ENCODE data around the gene FSTL5. TPM values are rescaled to one million over a fixed set of nuclear protein-coding genes. Genes with fewer than 3 reads are reported as not detected.

Gene FSTL5
- total RNA-seq, 1 experiment from 2014 or later, result not detected

DNA sequence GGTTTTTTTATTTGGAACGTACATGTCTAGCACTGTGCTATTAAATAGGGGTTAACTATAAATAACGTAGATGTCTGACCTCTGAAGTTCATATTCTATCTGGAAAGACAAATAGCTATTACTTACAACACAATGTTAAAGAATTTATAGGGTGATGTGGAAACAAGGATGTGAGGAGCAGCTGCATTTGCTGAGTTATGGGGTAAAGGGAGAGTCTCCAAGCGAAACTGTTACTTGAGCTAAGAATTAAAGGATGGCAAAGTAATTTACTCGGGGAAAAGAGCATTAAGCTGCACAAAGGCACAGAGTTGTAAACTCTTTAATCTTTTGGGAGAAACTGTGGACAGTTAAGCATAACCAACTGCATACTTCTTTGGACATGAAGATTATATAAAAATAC, 117.7 kb downstream of the FSTL5 start:
- TF ChIP-seq, protein P1, sequence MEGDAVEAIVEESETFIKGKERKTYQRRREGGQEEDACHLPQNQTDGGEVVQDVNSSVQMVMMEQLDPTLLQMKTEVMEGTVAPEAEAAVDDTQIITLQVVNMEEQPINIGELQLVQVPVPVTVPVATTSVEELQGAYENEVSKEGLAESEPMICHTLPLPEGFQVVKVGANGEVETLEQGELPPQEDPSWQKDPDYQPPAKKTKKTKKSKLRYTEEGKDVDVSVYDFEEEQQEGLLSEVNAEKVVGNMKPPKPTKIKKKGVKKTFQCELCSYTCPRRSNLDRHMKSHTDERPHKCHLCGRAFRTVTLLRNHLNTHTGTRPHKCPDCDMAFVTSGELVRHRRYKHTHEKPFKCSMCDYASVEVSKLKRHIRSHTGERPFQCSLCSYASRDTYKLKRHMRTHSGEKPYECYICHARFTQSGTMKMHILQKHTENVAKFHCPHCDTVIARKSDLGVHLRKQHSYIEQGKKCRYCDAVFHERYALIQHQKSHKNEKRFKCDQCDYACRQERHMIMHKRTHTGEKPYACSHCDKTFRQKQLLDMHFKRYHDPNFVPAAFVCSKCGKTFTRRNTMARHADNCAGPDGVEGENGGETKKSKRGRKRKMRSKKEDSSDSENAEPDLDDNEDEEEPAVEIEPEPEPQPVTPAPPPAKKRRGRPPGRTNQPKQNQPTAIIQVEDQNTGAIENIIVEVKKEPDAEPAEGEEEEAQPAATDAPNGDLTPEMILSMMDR (IDR thresholded peaks at IDR 0.05; ENCODE audit: unreplicated experiment), result no peak
- no peak for DNase-seq (ENCODE audit: unreplicated experiment)
- CTCF ChIA-PET, result no interaction called here
- Mint-ChIP-seq H3K27ac (ENCODE audit: low read depth, unreplicated experiment) (no peak overlapping the region), H3K36me3 (ENCODE audit: insufficient read depth, unreplicated experiment) (no peaks in the 10 kb centered on the region), H3K4me3 (ENCODE audit: unreplicated experiment) (no peak overlapping the region), H3K4me1 (ENCODE audit: insufficient read depth, unreplicated experiment) (no peaks in the 10 kb centered on the region), H3K9me3 (ENCODE audit: unreplicated experiment) (no peaks in the 10 kb centered on the region), H3K27me3 (ENCODE audit: insufficient read depth, unreplicated experiment) (no peaks in the 10 kb centered on the region)
- POLR2A ChIA-PET, result no interaction called here
- intact Hi-C loops (cut with micrococcal nuclease), result no loop called here
- BruUV-seq (replicated peaks), result no TSS peak

DNA sequence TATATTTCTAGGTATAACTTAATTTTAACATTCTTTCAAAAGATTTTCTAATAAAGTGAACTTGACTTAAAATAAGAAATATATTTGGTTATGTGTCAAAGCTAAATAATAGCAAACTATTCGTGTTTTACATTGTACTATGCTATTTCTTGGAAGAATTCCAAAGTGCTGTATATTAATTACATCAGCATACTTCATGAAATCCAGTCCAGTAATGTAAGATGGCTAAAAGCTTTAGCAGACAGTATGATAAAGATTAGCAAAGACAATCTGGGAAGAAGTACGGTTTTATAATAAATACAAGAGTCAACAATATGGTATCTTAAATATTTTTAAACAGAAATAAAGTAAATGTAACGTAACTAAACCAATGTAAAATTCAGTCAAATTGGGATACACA, 125.7 kb downstream of the FSTL5 start:
- Mint-ChIP-seq H3K27me3 (ENCODE audit: insufficient read depth, unreplicated experiment) (no peaks in the 10 kb centered on the region), H3K27ac (ENCODE audit: low read depth, unreplicated experiment) (no peak overlapping the region)

DNA sequence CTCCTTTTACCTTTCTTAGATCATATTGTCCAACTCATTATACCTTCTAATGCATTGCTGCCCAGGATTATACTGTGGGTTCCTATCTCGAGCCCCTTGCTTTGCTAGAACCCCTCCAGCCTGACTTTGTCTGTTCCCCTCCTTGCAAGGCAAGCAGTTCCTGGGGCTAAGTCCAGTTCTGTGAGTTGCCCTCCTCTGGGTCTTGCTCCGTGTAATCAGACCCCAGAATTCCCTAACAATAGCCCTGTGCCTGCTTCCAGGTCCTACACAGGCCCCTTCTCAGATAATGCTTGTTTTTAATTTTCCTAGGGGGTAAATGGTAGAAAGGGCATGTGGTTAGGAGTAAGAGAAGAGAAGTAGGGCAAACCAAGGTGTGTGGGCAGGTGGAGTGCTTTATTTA, 145.9 kb downstream of the FSTL5 start:
- TF ChIP-seq, protein P1 (IDR thresholded peaks at IDR 0.05; ENCODE audit: unreplicated experiment), result no peak
- Mint-ChIP-seq H3K36me3 (ENCODE audit: insufficient read depth, unreplicated experiment) (no peaks in the 10 kb centered on the region), H3K27me3 (ENCODE audit: insufficient read depth, unreplicated experiment) (no peaks in the 10 kb centered on the region), H3K27ac (ENCODE audit: low read depth, unreplicated experiment) (no peak overlapping the region), H3K4me1 (ENCODE audit: insufficient read depth, unreplicated experiment) (no peaks in the 10 kb centered on the region), H3K4me3 (ENCODE audit: unreplicated experiment) (no peak overlapping the region), H3K9me3 (ENCODE audit: unreplicated experiment) (no peaks in the 10 kb centered on the region)
- DNase-seq (ENCODE audit: unreplicated experiment), result no peak
- POLR2A ChIA-PET, result no interaction called here
- CTCF ChIA-PET, result no interaction called here
- intact Hi-C loops (cut with micrococcal nuclease), result no loop called here
- no TSS peak for BruUV-seq (replicated peaks)

More for the DNA sequence above, 125.7 kb downstream of the FSTL5 start:
- POLR2A ChIA-PET, result no interaction called here
- H3K9me3 Mint-ChIP-seq (ENCODE audit: unreplicated experiment), result no peaks in the 10 kb centered on the region
- BruUV-seq (replicated peaks), result no TSS peak
- H3K4me1 Mint-ChIP-seq (ENCODE audit: insufficient read depth, unreplicated experiment), result no peaks in the 10 kb centered on the region
- H3K36me3 Mint-ChIP-seq (ENCODE audit: insufficient read depth, unreplicated experiment), result no peaks in the 10 kb centered on the region
- H3K4me3 Mint-ChIP-seq (ENCODE audit: unreplicated experiment), result no peak overlapping the region
- intact Hi-C loops (cut with micrococcal nuclease), result no loop called here
- CTCF ChIA-PET, result no interaction called here
- no peak for DNase-seq (ENCODE audit: unreplicated experiment)
- TF ChIP-seq, protein P1 (IDR thresholded peaks at IDR 0.05; ENCODE audit: unreplicated experiment), result no peak

DNA sequence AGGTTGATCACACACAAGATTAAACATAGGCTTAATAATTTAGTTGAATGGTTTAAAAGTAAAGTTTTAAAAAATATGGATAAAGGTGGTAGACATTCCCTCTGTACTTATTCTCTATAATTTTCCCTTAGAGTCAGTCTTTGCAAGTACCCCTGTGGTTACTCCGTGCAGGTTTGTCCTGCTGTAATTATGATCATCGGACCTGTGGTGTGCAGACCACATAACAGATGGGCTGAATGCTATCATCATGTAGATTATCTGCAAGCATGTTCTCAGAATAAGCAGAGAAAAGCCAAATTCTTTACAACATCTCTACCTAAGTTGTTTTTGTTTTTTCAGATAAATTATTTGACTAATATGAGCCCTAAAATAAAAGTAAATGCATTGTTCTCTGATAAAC, 146.8 kb downstream of the FSTL5 start:
- Mint-ChIP-seq H3K4me3 (ENCODE audit: unreplicated experiment) (no peak overlapping the region), H3K4me1 (ENCODE audit: insufficient read depth, unreplicated experiment) (no peaks in the 10 kb centered on the region), H3K36me3 (ENCODE audit: insufficient read depth, unreplicated experiment) (no peaks in the 10 kb centered on the region), H3K27me3 (ENCODE audit: insufficient read depth, unreplicated experiment) (no peaks in the 10 kb centered on the region), H3K9me3 (ENCODE audit: unreplicated experiment) (no peaks in the 10 kb centered on the region), H3K27ac (ENCODE audit: low read depth, unreplicated experiment) (no peak overlapping the region)
- TF ChIP-seq, protein P1 (IDR thresholded peaks at IDR 0.05; ENCODE audit: unreplicated experiment), result no peak
- no TSS peak for BruUV-seq (replicated peaks)
- ChIA-PET POLR2A (no interaction called here), CTCF (no interaction called here)
- intact Hi-C loops (cut with micrococcal nuclease), result no loop called here
- DNase-seq (ENCODE audit: unreplicated experiment), result no peak
